Measurements from ENCODE around the gene SPDYE3.
"Not testable (repeated sequence)": the region's sequence is repeated elsewhere in the genome, so short reads cannot be mapped to it uniquely, and the experiment has no call there.

Gene SPDYE3

DNA sequence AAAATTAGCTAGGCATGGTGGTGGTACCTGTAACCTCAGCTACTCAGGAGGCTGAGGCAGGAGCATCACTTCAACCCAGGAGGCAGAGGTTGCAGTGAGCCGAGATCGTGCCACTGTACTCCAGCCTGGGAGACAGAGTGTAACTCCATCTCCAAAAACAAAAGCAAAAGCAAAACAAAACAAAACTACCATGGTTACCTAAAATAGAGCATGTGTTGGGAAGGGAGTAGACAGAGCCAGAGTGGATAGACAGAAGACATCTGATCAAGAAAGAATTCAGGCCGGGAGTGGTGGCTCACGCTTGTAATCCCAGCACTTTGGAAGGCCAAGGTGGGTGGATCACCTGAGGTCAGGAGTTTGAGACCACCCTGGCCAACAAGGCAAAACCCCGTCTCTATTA, 41.7 kb upstream of the SPDYE3 start:
- peaks cover 21% of the 10 kb centered on the region for H3K79me2 ChIP-seq (ENCODE audit: control insufficient read depth, insufficient read depth, low read length)
- not testable (repeated sequence) for H3K79me1 ChIP-seq (ENCODE audit: low read length); H3K9ac ChIP-seq (ENCODE audit: low read length); H2AK5ac ChIP-seq (ENCODE audit: low read length); H3K4me1 ChIP-seq (ENCODE audit: control insufficient read depth, low read depth, low read length); H3K23ac ChIP-seq (ENCODE audit: low read length); H2BK15ac ChIP-seq (replicated peaks; ENCODE audit: low read depth); H3K36me3 ChIP-seq (ENCODE audit: control insufficient read depth, insufficient read depth, low read length); H3K4me3 ChIP-seq (ENCODE audit: low read length); H4K8ac ChIP-seq (ENCODE audit: low read depth, low read length); H3K27ac ChIP-seq (ENCODE audit: low read depth, low read length); H2BK5ac ChIP-seq (ENCODE audit: low read length); H3K18ac ChIP-seq (ENCODE audit: low read length); H3K56ac ChIP-seq (ENCODE audit: low read length); H3K4ac ChIP-seq (ENCODE audit: low read depth, low read length); H4K5ac ChIP-seq (ENCODE audit: low read length); H2BK120ac ChIP-seq (ENCODE audit: low read depth, low read length); DNase-seq; H3K27me3 ChIP-seq (ENCODE audit: insufficient read depth, low read length, poor library complexity); H3K4me2 ChIP-seq (ENCODE audit: low read length)
- WGBS (ENCODE audit: extremely low coverage, insufficient coverage, low lambda C conversion rate) = no CpG with 5 or more reads among the region's 5 CpGs

DNA sequence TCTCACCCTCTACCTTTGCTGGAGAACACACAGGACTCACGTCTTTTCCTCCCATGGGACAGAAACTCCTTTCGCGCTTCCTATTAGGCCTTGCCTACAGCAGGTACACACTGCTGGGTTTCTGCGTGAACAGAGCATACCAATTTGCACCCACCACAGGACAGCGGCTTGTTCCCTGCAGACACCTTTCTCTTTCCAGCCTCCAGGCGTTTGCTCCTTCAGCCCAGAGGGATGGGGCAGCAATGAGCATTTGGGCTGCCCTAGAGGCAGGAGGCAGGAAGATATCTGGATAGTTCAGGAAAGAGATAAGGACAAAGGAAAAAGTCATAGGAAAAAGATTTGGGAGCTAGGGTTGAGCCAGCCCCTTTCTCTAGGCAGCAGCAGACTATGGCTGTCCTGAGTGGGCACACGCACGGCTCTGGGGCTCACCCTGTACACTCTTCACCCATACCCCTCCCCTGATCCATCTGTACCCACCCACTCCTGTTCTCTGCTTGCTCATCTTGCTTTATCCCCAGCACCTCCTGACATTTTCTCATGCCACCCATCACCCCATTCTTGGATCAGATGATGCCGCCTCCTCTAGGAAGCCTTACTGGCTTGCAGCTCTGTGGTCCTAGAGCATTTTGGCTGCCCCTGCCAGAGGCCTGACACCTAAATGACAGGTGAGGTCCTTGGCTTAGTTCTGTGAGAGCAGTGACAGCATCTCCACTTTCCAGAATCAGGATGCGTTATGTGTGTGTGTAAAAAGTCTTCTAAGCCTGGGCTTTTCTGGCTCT, 40.7 kb upstream of the SPDYE3 start:
- Histone ChIP-seq H3K4ac (ENCODE audit: low read depth, low read length) (no peak overlapping the region), H4K8ac (ENCODE audit: low read depth, low read length) (no peak overlapping the region), H3K9ac (ENCODE audit: low read length) (no peak overlapping the region), H2BK15ac (replicated peaks; ENCODE audit: low read depth) (no peak overlapping the region), H2BK5ac (ENCODE audit: low read length) (no peak overlapping the region), H3K36me3 (ENCODE audit: control insufficient read depth, insufficient read depth, low read length) (no peaks in the 10 kb centered on the region), H3K4me3 (ENCODE audit: low read length) (no peak overlapping the region), H3K27ac (ENCODE audit: low read depth, low read length) (peak overlapping the region; percentile 42), H4K5ac (ENCODE audit: low read length) (no peak overlapping the region), H3K4me1 (ENCODE audit: control insufficient read depth, low read depth, low read length) (peaks cover 3% of the 10 kb centered on the region), H2BK120ac (ENCODE audit: low read depth, low read length) (no peak overlapping the region), H3K56ac (ENCODE audit: low read length) (peak overlapping the region; percentile 70), H3K23ac (ENCODE audit: low read length) (no peak overlapping the region), H3K79me1 (ENCODE audit: low read length) (peaks cover 4% of the 10 kb centered on the region), H3K4me2 (ENCODE audit: low read length) (no peak overlapping the region), H3K27me3 (ENCODE audit: insufficient read depth, low read length, poor library complexity) (no peaks in the 10 kb centered on the region), H3K79me2 (ENCODE audit: control insufficient read depth, insufficient read depth, low read length) (peaks cover 21% of the 10 kb centered on the region), H2AK5ac (ENCODE audit: low read length) (no peak overlapping the region), H3K18ac (ENCODE audit: low read length) (no peak overlapping the region)
- WGBS (ENCODE audit: extremely low coverage, insufficient coverage, low lambda C conversion rate) = no CpG with 5 or more reads among the region's 10 CpGs
- DNase-seq = peak; percentile 94

DNA sequence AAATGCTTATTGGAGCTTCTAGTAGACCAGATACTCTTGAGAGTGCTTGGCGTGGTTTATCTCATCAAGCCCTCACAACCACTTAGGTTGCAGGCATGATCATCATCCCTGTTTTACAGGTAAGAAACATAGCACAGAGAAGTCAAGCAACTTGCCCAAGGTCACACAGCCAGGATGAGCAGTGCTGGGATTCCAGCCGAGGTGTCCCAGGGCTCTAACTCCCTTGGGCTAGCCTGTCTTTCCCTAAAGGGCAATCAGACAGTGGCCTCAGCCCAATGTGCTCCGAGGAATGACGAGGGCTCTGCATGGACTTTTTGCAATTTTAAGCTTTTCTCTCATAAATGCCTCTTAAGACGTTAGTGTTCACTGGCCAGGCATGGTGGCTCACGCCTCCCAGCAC, 39.9 kb upstream of the SPDYE3 start:
- Histone ChIP-seq H3K56ac (ENCODE audit: low read length) (no peak overlapping the region), H4K5ac (ENCODE audit: low read length) (no peak overlapping the region), H3K4me3 (ENCODE audit: low read length) (no peak overlapping the region), H2BK15ac (replicated peaks; ENCODE audit: low read depth) (no peak overlapping the region), H3K23ac (ENCODE audit: low read length) (no peak overlapping the region), H3K4me2 (ENCODE audit: low read length) (no peak overlapping the region), H2BK5ac (ENCODE audit: low read length) (no peak overlapping the region), H2BK120ac (ENCODE audit: low read depth, low read length) (no peak overlapping the region), H2AK5ac (ENCODE audit: low read length) (no peak overlapping the region), H3K79me2 (ENCODE audit: control insufficient read depth, insufficient read depth, low read length) (peaks cover 21% of the 10 kb centered on the region), H3K9ac (ENCODE audit: low read length) (no peak overlapping the region), H3K18ac (ENCODE audit: low read length) (no peak overlapping the region), H3K27ac (ENCODE audit: low read depth, low read length) (no peak overlapping the region), H3K36me3 (ENCODE audit: control insufficient read depth, insufficient read depth, low read length) (no peaks in the 10 kb centered on the region), H3K4me1 (ENCODE audit: control insufficient read depth, low read depth, low read length) (peaks cover 3% of the 10 kb centered on the region), H3K79me1 (ENCODE audit: low read length) (peaks cover 4% of the 10 kb centered on the region), H3K4ac (ENCODE audit: low read depth, low read length) (no peak overlapping the region), H3K27me3 (ENCODE audit: insufficient read depth, low read length, poor library complexity) (no peaks in the 10 kb centered on the region), H4K8ac (ENCODE audit: low read depth, low read length) (no peak overlapping the region)
- DNase-seq = no peak
- WGBS (ENCODE audit: extremely low coverage, insufficient coverage, low lambda C conversion rate) = no CpG with 5 or more reads among the region's 6 CpGs

DNA sequence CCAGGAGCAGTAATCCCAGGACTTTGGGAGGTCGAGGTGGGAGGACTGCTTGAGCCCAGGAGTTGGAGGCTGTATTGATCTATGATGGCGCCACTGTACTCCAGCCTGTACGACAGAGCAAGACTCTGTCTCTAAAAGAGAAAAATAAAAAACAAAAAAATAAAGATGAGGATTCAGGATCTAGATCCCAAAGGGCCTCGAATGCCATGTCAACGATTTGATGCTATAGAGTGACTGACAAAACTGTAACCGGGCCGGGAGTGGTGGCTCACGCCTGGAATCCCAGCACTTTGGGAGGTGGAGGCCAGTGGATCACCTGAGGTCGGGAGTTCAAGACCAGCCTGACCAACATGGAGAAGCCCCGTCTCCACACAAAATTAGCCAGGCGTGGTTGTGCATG, 38.6 kb upstream of the SPDYE3 start:
- H3K56ac ChIP-seq (ENCODE audit: low read length); H3K36me3 ChIP-seq (ENCODE audit: control insufficient read depth, insufficient read depth, low read length); H3K23ac ChIP-seq (ENCODE audit: low read length); H3K4me1 ChIP-seq (ENCODE audit: control insufficient read depth, low read depth, low read length); H2AK5ac ChIP-seq (ENCODE audit: low read length); H3K9ac ChIP-seq (ENCODE audit: low read length); H2BK5ac ChIP-seq (ENCODE audit: low read length); H3K18ac ChIP-seq (ENCODE audit: low read length); H3K79me1 ChIP-seq (ENCODE audit: low read length); H3K27ac ChIP-seq (ENCODE audit: low read depth, low read length); H2BK15ac ChIP-seq (replicated peaks; ENCODE audit: low read depth); H3K4me2 ChIP-seq (ENCODE audit: low read length); H4K8ac ChIP-seq (ENCODE audit: low read depth, low read length); H3K4ac ChIP-seq (ENCODE audit: low read depth, low read length); H2BK120ac ChIP-seq (ENCODE audit: low read depth, low read length); DNase-seq; H4K5ac ChIP-seq (ENCODE audit: low read length); H3K4me3 ChIP-seq (ENCODE audit: low read length); H3K27me3 ChIP-seq (ENCODE audit: insufficient read depth, low read length, poor library complexity): not testable (repeated sequence)
- no CpG with 5 or more reads among the region's 11 CpGs for WGBS (ENCODE audit: extremely low coverage, insufficient coverage, low lambda C conversion rate)
- H3K79me2 ChIP-seq (ENCODE audit: control insufficient read depth, insufficient read depth, low read length) = peaks cover 21% of the 10 kb centered on the region

DNA sequence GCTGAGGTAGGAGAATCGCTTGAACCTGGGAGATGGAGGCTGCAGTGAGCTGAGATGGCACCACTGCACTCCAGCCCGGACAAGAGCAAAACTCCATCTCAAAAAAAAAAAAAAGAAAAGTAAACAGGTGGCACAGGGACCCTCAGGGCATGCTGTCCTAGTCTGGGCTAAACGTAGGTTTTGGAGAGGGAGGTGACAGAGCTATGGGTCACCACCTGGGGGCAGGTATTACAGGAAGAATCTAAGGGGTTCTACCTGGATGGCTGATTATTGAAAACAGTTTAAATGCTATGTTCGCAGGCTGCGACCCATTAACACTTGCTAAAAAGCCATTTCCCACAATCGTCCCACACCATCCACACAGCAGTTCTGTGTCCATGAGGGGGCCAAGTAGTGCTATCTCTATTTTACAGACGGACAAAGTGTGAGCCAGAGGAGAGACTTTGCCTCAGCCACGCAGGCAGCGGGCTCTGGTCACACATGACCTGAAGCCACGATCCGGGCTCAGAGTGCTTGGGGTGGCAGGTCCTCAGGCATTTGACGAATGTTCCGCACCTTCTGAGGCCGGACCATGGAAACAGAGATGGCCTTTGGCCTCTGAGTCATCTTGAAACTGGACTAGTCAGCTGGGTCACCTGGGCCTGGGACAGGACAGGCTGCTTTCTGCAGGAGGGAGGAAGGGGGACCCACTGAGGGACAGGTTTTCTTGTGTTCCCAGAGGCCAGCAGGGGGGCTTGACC, 38.0 kb upstream of the SPDYE3 start:
- Histone ChIP-seq H3K18ac (ENCODE audit: low read length) (peak overlapping the region; percentile 88), H2BK120ac (ENCODE audit: low read depth, low read length) (peak overlapping the region; percentile 33), H2BK5ac (ENCODE audit: low read length) (peak overlapping the region; percentile 82), H3K79me2 (ENCODE audit: control insufficient read depth, insufficient read depth, low read length) (peaks cover 20% of the 10 kb centered on the region), H3K56ac (ENCODE audit: low read length) (peak overlapping the region; percentile 79), H3K27ac (ENCODE audit: low read depth, low read length) (peak overlapping the region; percentile 71), H3K9ac (ENCODE audit: low read length) (peak overlapping the region; percentile 55), H3K4me2 (ENCODE audit: low read length) (peak overlapping the region; percentile 20)
- WGBS (ENCODE audit: extremely low coverage, insufficient coverage, low lambda C conversion rate) = no CpG with 5 or more reads among the region's 14 CpGs
- not testable (repeated sequence) for H3K36me3 ChIP-seq (ENCODE audit: control insufficient read depth, insufficient read depth, low read length); H3K4me1 ChIP-seq (ENCODE audit: control insufficient read depth, low read depth, low read length); H3K4ac ChIP-seq (ENCODE audit: low read depth, low read length); H4K8ac ChIP-seq (ENCODE audit: low read depth, low read length); H3K23ac ChIP-seq (ENCODE audit: low read length); H3K27me3 ChIP-seq (ENCODE audit: insufficient read depth, low read length, poor library complexity); H3K79me1 ChIP-seq (ENCODE audit: low read length); H4K5ac ChIP-seq (ENCODE audit: low read length); H2BK15ac ChIP-seq (replicated peaks; ENCODE audit: low read depth); H2AK5ac ChIP-seq (ENCODE audit: low read length); H3K4me3 ChIP-seq (ENCODE audit: low read length)
- DNase-seq = peak; percentile 41
